LNCAP (cell line): ENCODE results near the gene MYH15.

Experiments used
- TF ChIP-seq, protein P1 (sequence below): fragments of 450-650 bp; IDR thresholded peaks from 2 replicates; pipeline ENCODE4 v1.5.1; 2017; ENCODE audit warnings: mild to moderate bottlenecking

MYH15 gene

DNA sequence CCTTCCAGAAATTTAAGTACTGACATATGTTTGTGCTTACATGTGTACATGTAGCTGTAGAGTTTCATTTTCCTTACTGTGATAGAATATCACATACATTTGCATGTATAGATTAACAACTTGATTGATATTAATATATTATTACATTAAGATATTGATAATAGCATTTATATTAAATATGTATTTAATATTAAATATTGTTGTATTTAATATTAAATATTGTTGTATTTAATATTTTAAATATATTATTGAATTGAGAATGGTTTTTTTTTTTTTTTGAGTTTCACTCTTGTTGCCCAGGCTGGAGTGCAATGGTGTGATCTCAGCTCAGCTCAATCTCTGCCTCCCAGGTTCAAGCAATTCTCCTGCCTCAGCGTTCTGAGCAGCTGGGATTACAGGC lies 76.5 kb downstream of the MYH15 start:
- TF ChIP-seq, protein P1, sequence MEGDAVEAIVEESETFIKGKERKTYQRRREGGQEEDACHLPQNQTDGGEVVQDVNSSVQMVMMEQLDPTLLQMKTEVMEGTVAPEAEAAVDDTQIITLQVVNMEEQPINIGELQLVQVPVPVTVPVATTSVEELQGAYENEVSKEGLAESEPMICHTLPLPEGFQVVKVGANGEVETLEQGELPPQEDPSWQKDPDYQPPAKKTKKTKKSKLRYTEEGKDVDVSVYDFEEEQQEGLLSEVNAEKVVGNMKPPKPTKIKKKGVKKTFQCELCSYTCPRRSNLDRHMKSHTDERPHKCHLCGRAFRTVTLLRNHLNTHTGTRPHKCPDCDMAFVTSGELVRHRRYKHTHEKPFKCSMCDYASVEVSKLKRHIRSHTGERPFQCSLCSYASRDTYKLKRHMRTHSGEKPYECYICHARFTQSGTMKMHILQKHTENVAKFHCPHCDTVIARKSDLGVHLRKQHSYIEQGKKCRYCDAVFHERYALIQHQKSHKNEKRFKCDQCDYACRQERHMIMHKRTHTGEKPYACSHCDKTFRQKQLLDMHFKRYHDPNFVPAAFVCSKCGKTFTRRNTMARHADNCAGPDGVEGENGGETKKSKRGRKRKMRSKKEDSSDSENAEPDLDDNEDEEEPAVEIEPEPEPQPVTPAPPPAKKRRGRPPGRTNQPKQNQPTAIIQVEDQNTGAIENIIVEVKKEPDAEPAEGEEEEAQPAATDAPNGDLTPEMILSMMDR = no peak

DNA sequence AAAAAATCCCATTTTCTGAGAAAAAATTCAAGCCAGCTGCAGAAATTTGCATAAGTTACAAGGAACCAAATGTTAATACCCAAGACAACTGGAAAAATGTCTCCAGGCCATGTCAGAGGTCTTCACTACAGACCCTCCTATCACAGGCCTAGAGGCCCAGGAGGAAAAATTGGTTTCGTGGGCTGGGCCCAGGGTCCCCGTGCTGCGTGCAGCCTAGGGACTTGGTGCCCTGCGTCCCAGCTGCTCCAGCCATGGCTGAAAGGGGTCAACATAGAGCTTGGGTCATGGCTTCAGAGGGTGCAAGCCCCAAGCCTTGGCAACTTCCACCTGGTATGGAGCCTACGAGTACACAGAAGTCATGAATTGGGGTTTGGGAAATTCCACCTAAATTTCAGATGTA lies 78.0 kb downstream of the MYH15 start:
- TF ChIP-seq, protein P1 = no peak

DNA sequence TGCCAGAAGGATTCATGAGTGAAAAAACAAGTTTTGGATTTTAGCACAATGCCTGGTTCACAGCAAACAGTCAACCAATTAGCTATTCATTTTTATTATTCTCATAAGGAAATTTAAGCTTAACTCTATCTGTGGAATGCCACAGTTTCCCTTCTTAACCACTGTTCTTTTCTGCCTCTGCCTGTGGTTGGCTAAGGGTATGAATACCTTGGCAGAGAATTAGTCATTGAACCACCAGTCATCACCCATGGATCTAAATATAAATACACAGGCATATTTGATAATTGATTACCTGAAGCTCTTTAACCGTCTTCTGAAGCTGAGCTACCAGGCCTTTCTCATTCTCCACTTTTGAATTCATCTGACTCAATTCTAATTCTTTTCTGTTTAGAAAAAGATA lies 79.9 kb downstream of the MYH15 start:
- TF ChIP-seq, protein P1 = no peak

- TF ChIP-seq, protein P1 = no peak
These were observed 81.8 kb downstream of the MYH15 start for GRCh38 chr3:108428586-108428985.

DNA sequence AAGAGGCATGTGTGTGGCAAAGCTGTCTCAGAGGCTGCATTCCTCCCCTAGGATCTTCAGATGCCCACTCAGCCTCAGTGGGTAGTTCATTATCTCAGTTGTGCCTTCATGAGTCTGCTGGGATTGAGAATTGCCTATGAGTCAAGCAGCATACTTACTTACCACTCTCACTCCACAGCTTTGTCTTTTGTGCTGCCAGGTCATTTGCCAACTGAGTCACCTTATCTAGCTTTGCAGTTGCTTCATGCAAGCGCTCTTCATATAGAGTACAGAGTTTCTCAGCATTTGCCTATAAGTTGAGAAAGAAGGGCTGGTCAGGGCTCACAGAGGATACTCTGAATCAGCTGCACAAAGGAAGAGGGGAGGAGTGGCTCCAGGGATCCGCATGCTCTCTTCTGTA lies 89.5 kb downstream of the MYH15 start:
- TF ChIP-seq, protein P1 = no peak

- TF ChIP-seq, protein P1 = no peak
These were observed 94.1 kb downstream of the MYH15 start for GRCh38 chr3:108416111-108416869.

GRCh38 chr3:108415661-108416060 lies 94.7 kb downstream of the MYH15 start:
- TF ChIP-seq, protein P1 = no peak

- TF ChIP-seq, protein P1 = no peak
These were observed 96.4 kb downstream of the MYH15 start for GRCh38 chr3:108414007-108414406.
